Measurements from ENCODE around the gene SMARCB1. TPM values are rescaled to one million over a fixed set of nuclear protein-coding genes. Genes with fewer than 3 reads are reported as not detected.

SMARCB1 gene
- total RNA-seq, 1 donor from 2014 or later: 52.5 TPM

GRCh38 chr22:23834793-23835483 lies 48.2 kb downstream of the SMARCB1 start:
- DNase-seq (ENCODE audit: missing footprints): peak; percentile 74
- intact Hi-C loops (cut with DNase I): loop anchor here (5.0 kb wide), 1 partner anchor 48 kb away; the partner anchor contains the start of gene SMARCB1
- peak; percentile 72 for ATAC-seq

- DNase-seq (ENCODE audit: missing footprints) (peak; percentile 69), ATAC-seq (peak; percentile 66)
- intact Hi-C loops (cut with DNase I): no loop called here
Observed at GRCh38 chr22:23835484-23836144, 48.8 kb downstream of the SMARCB1 start.

GRCh38 chr22:23836281-23836680 lies 49.5 kb downstream of the SMARCB1 start:
- DNase-seq (ENCODE audit: missing footprints) (peak; percentile 32), ATAC-seq (no peak)
- intact Hi-C loops (cut with DNase I): no loop called here

GRCh38 chr22:23836692-23837495 lies 50.1 kb downstream of the SMARCB1 start:
- no peak for ATAC-seq

GRCh38 chr22:23837496-23837859 lies 50.7 kb downstream of the SMARCB1 start:
- ATAC-seq (no peak), DNase-seq (ENCODE audit: missing footprints) (peak; percentile 71)
- intact Hi-C loops (cut with DNase I): no loop called here

More at GRCh38 chr22:23836692-23837495, 50.1 kb downstream of the SMARCB1 start:
- intact Hi-C loops (cut with DNase I): no loop called here
- peak; percentile 48 for DNase-seq (ENCODE audit: missing footprints)

GRCh38 chr22:23837911-23838680 lies 51.3 kb downstream of the SMARCB1 start:
- no peak for ATAC-seq
- intact Hi-C loops (cut with DNase I): no loop called here
- peak; percentile 68 for DNase-seq (ENCODE audit: missing footprints)

GRCh38 chr22:23838681-23839468 lies 52.1 kb downstream of the SMARCB1 start, which contains the start of gene DERL3:
Gene DERL3, minus strand, starts transcription at chr22:23839006. Its CDS starts 19 bp downstream, at chr22:23838987.
- ATAC-seq (peak; percentile 65), DNase-seq (ENCODE audit: missing footprints) (peak; percentile 99)
- intact Hi-C loops (cut with DNase I): no loop called here

- no peak for ATAC-seq
- intact Hi-C loops (cut with DNase I): loop anchor here (2.0 kb wide), 1 partner anchor 13 kb away; no protein-coding TSS in a partner anchor
- DNase-seq (ENCODE audit: missing footprints): no peak
Observed at GRCh38 chr22:23840026-23840425, 53.3 kb downstream of the SMARCB1 start.

GRCh38 chr22:23841292-23841691 lies 54.5 kb downstream of the SMARCB1 start:
- ATAC-seq: no peak
- intact Hi-C loops (cut with DNase I): loop anchor here (2.0 kb wide), 1 partner anchor 14 kb away; no protein-coding TSS in a partner anchor
- peak; percentile 42 for DNase-seq (ENCODE audit: missing footprints)

GRCh38 chr22:23841736-23842445 lies 55.1 kb downstream of the SMARCB1 start:
- ATAC-seq (no peak), DNase-seq (ENCODE audit: missing footprints) (peak; percentile 60)
- intact Hi-C loops (cut with DNase I): loop anchor here (2.0 kb wide), 1 partner anchor 15 kb away; no protein-coding TSS in a partner anchor

- intact Hi-C loops (cut with DNase I): no loop called here
- no peak for ATAC-seq
- peak; percentile 31 for DNase-seq (ENCODE audit: missing footprints)
Observed at GRCh38 chr22:23842599-23842998, 55.8 kb downstream of the SMARCB1 start.

- ATAC-seq (no peak), DNase-seq (ENCODE audit: missing footprints) (peak; percentile 40)
- intact Hi-C loops (cut with DNase I): loop anchor here (5.0 kb wide), 4 partner anchors 57 to 322 kb away; partner anchors contain the start of genes CHCHD10 and SMARCB1
Observed at GRCh38 chr22:23844739-23845202, 58.0 kb downstream of the SMARCB1 start.

GRCh38 chr22:23845265-23846080 lies 58.7 kb downstream of the SMARCB1 start:
- ATAC-seq (no peak), DNase-seq (ENCODE audit: missing footprints) (peak; percentile 48)
- intact Hi-C loops (cut with DNase I): loop anchor here (5.0 kb wide), 4 partner anchors 58 to 323 kb away; partner anchors contain the start of genes CHCHD10 and SMARCB1

GRCh38 chr22:23846081-23846469 lies 59.3 kb downstream of the SMARCB1 start:
- intact Hi-C loops (cut with DNase I): loop anchor here (5.0 kb wide), 4 partner anchors 59 to 324 kb away; partner anchors contain the start of genes CHCHD10 and SMARCB1
- ATAC-seq (no peak), DNase-seq (ENCODE audit: missing footprints) (no peak)

GRCh38 chr22:23847310-23847920 lies 60.6 kb downstream of the SMARCB1 start:
- intact Hi-C loops (cut with DNase I): loop anchor here (5.0 kb wide), 4 partner anchors 60 to 325 kb away; partner anchors contain the start of genes CHCHD10 and SMARCB1
- DNase-seq (ENCODE audit: missing footprints) (peak; percentile 20), ATAC-seq (no peak)
